GM18858 (cell line): ENCODE measurements around the gene ANKRD28.

Experiments used
- ATAC-seq: cut with Tn5 transposase; IDR thresholded peaks from one replicate; pipeline ENCODE4 v1.9.1; 2021; ENCODE audit not compliant: unreplicated experiment

ANKRD28 gene

GRCh38 chr3:15728766-15729165 is 69.0 kb downstream of the ANKRD28 start:
- no peak for ATAC-seq

DNA sequence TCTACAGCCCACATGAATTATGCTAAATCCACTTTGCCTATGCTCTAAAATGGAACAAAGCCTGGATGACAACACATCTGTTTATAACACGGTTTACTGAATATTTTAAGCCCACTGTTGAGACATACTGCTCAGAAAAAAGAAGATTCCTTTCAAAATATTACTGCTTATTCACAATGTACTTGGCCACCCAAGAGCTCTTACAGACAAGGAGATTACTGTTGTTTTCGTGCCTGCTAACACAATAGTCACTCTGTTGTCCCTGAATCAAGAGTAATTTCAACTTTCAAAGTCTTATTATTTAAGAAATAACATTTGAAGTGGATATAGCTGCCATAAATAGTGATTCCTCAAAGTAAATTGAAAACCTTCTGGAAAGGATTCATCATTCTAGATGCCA is 70.9 kb downstream of the ANKRD28 start:
- ATAC-seq, result no peak

GRCh38 chr3:15726043-15726442 is 71.7 kb downstream of the ANKRD28 start:
- peak; percentile 77 for ATAC-seq

DNA sequence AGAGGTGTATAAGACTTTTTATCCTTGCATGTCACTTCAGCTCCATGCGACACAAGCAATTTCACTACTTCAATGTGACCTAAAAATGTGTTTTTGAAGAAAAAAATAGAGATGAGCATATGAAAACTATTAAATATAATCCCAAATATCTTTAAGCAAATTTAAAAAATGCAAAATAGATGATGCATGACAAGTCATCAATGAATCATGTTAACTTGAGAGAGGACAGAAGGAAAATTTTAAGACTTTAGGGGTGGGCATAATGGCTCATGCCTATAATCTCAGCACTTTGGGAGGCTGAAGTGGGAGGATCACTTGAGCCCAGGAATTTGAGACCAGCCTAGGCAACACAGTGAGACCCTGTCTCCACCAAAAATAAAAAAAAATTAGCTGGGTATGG is 73.3 kb downstream of the ANKRD28 start:
- no peak for ATAC-seq

DNA sequence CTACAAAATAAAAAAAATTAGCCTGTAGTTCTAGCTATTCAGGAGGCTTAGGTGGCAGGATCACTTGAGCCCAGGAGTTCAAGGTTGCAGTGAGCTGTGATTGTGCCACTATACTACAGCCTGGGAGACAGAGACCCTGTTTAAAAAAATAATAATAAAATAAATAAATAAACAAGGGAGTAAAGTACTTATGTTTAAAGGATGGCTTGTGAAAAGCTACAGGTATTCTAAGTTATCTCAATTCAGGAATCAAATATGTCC is 74.2 kb downstream of the ANKRD28 start:
- no peak for ATAC-seq

DNA sequence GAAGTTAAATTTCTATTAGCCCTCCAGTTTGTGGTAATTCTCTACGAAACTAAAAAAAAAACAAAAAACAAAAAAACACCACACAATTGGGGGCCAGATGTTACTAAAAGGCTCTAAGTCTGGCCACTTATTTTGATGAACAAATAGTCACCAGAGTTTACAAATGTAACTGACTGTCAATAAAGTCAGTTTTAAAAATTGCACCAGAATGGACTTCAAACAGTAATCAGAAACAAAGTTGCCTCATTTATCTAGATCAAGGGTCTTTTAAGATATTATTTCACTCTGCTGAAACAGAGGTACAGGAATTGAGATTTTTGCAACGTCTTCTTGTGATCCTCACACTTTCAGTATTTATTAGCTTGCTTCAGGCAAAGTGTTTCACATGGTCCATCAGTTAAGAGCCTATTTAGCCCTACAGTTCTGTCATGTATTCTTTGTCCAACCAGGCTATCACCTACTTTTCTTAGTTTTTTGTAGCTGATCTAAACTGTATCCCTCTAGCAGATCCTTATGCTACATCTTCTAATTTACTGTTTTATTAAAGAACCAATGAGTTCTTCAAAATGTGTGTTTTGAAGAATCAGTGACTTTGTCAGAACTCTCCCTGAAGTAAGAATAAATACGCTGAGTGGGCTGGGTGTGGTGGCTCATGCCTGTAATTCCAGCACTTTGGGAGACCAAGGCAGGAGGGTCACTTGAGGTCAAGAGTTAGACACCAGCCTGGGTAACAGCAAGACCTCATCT is 74.7 kb downstream of the ANKRD28 start:
- no peak for ATAC-seq

DNA sequence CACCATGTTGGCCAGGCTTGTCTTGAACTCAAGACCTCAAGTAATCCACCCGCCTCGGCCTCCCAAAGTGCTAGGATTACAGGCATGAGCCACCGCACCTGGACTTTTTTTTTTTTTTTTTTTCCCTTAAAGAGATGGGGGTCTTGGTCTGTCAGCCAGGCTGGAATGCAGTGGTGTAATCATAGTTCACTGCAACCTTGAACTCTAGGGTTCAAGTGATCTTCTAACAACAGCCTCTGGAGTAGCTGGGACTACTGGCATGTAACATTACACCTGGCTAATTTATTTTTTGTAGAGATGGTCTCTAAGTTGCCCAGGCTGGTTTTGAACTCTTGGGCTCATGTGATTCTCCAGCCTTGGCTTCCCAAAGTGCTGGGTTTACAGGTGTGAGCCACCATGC is 81.6 kb downstream of the ANKRD28 start:
- ATAC-seq, result no peak

- ATAC-seq, result no peak
These were observed 83.3 kb downstream of the ANKRD28 start for GRCh38 chr3:15714448-15714847.

DNA sequence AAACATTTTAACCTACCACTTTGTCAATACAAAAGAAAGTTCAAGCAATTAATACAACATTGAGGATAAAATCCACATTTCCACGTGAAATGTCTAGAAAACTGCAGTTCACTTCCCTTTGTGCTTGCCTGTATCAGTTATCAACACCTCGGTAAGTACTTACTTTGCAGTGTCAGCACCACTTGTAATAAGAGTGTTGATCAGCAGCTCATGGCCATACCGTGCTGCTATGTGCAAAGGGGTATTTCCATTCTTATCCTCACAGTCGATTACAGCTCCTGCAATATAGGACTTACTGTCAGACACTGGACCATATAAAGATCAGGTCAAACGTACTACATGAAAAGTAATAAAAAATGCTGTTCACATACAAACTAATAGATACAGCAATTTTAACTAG is 84.4 kb downstream of the ANKRD28 start:
- no peak for ATAC-seq

- no peak for ATAC-seq
These were observed 86.5 kb downstream of the ANKRD28 start for GRCh38 chr3:15711281-15711680.

- ATAC-seq, result no peak
These were observed 88.7 kb downstream of the ANKRD28 start for GRCh38 chr3:15708882-15709677.

- no peak for ATAC-seq
These were observed 90.0 kb downstream of the ANKRD28 start for GRCh38 chr3:15707779-15708178.

DNA sequence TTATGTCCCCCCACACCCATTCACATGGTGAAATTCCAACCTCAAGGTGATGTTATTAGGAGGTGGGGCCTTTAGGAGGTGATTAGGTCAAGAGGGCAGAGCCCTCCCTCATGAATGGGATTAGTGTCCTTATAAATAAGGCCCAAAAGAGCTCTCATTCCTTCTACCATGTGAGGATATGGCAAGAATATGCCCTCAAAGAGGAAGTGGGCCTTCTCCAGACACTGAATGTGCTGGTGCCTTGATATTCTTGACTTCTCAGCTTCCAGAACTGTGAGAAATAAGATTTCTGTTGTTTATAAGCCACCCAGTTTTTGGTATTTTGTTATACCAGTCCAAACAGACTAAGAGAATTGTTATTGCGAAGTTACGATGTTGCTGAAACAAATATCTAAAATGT is 94.4 kb downstream of the ANKRD28 start:
- ATAC-seq, result no peak

DNA sequence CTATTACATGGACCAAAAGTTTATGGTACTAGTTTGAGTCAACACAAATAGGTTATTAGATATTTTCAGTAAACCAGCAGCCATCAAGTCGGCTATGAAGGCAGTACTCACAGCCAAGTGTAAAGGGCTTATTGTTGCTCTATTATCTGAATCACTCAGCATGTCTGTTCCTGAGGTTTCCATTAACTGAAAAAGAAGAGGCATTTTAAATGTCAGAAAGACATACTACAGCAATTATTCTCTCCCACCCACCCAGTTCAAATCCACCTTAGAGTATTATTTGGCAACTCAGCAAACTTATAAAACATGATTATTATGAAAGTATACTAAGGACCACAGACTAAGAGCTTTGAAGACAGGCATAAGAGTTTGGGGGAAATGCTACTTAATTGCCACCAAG is 103.2 kb downstream of the ANKRD28 start:
- no peak for ATAC-seq

GRCh38 chr3:15693355-15693754 is 104.4 kb downstream of the ANKRD28 start:
- ATAC-seq, result no peak

DNA sequence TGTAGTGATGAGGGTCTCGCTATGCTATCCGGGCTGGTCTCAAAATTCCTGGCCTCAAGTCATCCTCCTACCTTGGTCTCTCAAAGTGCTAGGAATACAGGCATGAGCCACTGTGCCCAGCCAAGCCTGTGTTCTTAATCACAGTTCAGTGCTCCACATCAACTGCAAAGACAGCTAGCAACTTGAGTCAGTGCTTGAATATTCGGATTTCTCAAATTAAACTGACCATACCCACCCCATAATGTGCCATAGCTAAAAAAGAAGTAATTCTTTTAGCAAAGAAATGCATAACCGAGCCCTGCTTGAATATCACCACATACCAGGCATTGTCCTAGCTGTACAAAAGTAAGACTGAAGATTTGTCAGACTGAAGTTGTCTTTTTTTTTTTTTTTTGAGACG is 107.0 kb downstream of the ANKRD28 start:
- ATAC-seq, result no peak

- ATAC-seq, result no peak
These were observed 107.5 kb downstream of the ANKRD28 start for GRCh38 chr3:15690230-15690629.

DNA sequence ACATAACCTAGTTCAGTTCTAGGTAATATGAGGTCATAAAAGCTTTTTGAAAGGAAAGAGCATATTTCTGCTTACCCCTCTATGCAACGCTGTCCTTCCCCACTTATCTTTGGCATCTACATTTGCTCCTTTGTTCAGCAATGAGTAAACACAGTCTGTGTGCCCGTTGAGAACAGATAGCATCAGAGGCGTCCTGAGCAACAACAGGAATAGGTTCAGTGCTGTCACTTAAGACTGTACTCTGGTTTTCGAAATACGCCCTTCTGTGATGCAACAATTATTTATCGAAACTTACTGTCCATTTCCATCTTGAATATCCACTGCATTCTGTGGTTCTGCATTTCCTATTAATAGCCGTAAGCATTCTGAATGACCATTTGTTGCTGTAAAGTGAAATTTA is 111.9 kb downstream of the ANKRD28 start:
- no peak for ATAC-seq

GRCh38 chr3:15683253-15683652 is 114.5 kb downstream of the ANKRD28 start:
- ATAC-seq, result no peak

DNA sequence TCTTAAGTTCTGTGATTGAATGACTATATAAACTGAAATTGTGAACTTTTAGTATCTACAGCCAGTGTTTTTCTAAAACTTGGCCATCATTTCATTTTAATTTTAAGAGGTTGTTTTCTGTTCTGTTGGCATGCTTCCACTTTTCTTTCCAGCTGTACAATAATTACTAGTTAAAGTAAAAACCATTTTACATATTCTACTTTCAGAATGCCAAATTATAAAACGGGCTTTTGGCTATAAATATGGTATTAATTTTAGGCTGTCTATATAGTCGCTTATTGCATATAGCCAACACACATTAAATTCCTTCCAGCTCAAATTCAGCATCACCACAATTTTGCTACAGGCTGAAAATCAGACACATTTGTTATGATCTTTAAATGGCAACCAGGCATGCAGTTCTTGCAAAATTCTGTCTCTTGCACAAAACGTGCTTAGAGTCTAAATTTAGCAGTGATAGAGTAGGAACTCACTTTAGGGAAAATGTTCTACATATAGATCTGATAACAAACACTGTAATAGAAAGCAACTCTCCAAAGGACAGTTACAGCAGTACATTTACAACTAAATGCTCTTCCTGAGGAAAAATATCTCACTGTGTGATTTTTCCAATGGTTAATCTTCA is 115.1 kb downstream of the ANKRD28 start:
- no peak for ATAC-seq

DNA sequence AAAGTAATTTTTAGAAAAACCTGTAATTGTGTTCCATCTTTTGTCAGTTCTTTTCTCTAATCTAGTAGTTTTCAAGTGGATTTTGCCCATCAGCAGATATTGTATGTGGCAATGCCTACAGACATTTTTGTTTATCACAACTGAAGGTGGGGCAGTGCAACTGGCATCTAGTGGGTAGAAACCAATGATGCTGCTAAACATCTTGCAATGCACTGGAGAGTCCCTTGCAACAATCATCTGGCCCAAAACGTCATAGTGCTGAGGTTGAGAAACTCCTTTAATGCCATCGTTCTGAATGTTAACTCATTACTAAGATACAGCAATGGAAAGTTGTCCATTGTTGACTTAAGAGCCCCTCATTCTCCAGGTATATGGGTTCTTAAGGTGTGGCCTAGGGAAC is 116.1 kb downstream of the ANKRD28 start:
- ATAC-seq, result no peak

GRCh38 chr3:15679306-15679705 is 118.5 kb downstream of the ANKRD28 start:
- no peak for ATAC-seq
